Smooth muscle cell (in vitro differentiated cells): Measurements from ENCODE around the gene TLX3. TPM values are rescaled to one million over a fixed set of nuclear protein-coding genes. Genes with fewer than 3 reads are reported as not detected.
A peak's percentile ranks its signal among the peaks of the same experiment; 100 is the strongest.

Experiments
- DNase-seq: peaks from one replicate; lab custom pipeline; 2025; ENCODE audit not compliant: unreplicated experiment; lab: John Stamatoyannopoulos, UW
- H2AFZ ChIP-seq: fragments of 200-600 bp; sonication (generic); 2 replicates; pipeline ENCODE4 v1.6.0; 2016; ENCODE audit warnings: antibody characterized with exemption, low read depth, mild to moderate bottlenecking
- H3F3A ChIP-seq: fragments of 200-600 bp; sonication (generic); 2 replicates; pipeline ENCODE4 v1.6.0; 2017; ENCODE audit warnings: antibody characterized with exemption, low read depth
- H3K27ac ChIP-seq: fragments of 200-600 bp; sonication (generic); 2 replicates; pipeline ENCODE4 v1.5.1; 2016; ENCODE audit warnings: low read depth, mild to moderate bottlenecking
- H3K27me3 ChIP-seq: fragments of 200-600 bp; sonication (generic); 2 replicates; pipeline ENCODE4 v1.6.1; 2016; ENCODE audit warnings: low read depth, mild to moderate bottlenecking
- H3K36me3 ChIP-seq: fragments of 200-600 bp; sonication (generic); 2 replicates; pipeline ENCODE4 v1.5.1; 2016; ENCODE audit warnings: low read depth
- H3K4me1 ChIP-seq: fragments of 200-600 bp; sonication (generic); 2 replicates; pipeline ENCODE4 v1.5.1; 2016; ENCODE audit warnings: low read depth
- H3K4me2 ChIP-seq: fragments of 200-600 bp; sonication (generic); 2 replicates; pipeline ENCODE4 v1.6.0; 2016; ENCODE audit warnings: mild to moderate bottlenecking
- H3K4me3 ChIP-seq: fragments of 200-600 bp; sonication (generic); 2 replicates; pipeline ENCODE4 v1.5.1; 2016; ENCODE audit warnings: mild to moderate bottlenecking
- H3K79me2 ChIP-seq: fragments of 200-600 bp; sonication (generic); 2 replicates; pipeline ENCODE4 v1.6.0; 2016; ENCODE audit warnings: low read depth, mild to moderate bottlenecking
- H3K9ac ChIP-seq: fragments of 200-600 bp; sonication (generic); 2 replicates; pipeline ENCODE4 v1.6.0; 2016; ENCODE audit warnings: low read depth
- H3K9me3 ChIP-seq: fragments of 200-600 bp; sonication (generic); replicated peaks from 2 replicates; pipeline ENCODE4 v1.5.1; 2016; ENCODE audit warnings: low read depth
- H4K20me1 ChIP-seq: fragments of 200-600 bp; sonication (generic); 2 replicates; pipeline ENCODE4 v1.6.0; 2016; ENCODE audit warnings: low read depth
- CTCF ChIP-seq: fragments of 200-600 bp; sonication (generic); IDR thresholded peaks from 2 replicates; pipeline ENCODE4 v1.5.1; 2017; ENCODE audit warnings: borderline replicate concordance, mild to moderate bottlenecking, antibody characterized with exemption; ENCODE audit not compliant: insufficient read depth, poor library complexity, severe bottlenecking
- WGBS: methylation state at CpG from one replicate; pipeline ENCODE4 v1.1.7; 2016; ENCODE audit warnings: low lambda C conversion rate; 5-methylcytosine and 5-hydroxymethylcytosine counted together
- polyA plus RNA-seq: library from polyadenylated mRNA; unstranded; fragments of >200 nt; fragmentation: Nextera tagmentation; extraction: Ambion mirVana; gene quantifications from 2 replicates; pipeline ENCODE4 v1.2.1, GENCODE V29; 2016
- total RNA-seq: library from RNA; depleted of rRNA; stranded (reverse); fragments of >200 nt; gene quantifications from 2 replicates; pipeline ENCODE4 v1.2.3, GENCODE V29; 2014

TLX3 gene
- total and polyA plus RNA-seq, 2 experiments from 2014 or later, result 0.10 TPM; not detected in 1

GRCh38 chr5:171315386-171315891 is 6.4 kb downstream of the TLX3 start:
- Histone ChIP-seq H3K9me3 (no peaks in the 10 kb centered on the region), H3K9ac (no peak overlapping the region), H3K4me1 (peaks cover 29% of the 10 kb centered on the region), H3F3A (no peaks in the 10 kb centered on the region), H3K4me2 (peak overlapping the region; percentile 71), H3K4me3 (peak overlapping the region; percentile 21), H3K27me3 (peaks cover 100% of the 10 kb centered on the region), H4K20me1 (no peaks in the 10 kb centered on the region), H3K36me3 (no peaks in the 10 kb centered on the region), H3K27ac (no peak overlapping the region), H3K79me2 (no peaks in the 10 kb centered on the region), H2AFZ (no peak overlapping the region)
- no peak for TF ChIP-seq CTCF
- DNase-seq, result no peak
- 7% methylated on average over 36 of the region's 36 CpGs for WGBS

GRCh38 chr5:171315925-171316257 is 6.8 kb downstream of the TLX3 start:
- no peak overlapping the region for H2AFZ ChIP-seq
- H3K79me2 ChIP-seq, result no peaks in the 10 kb centered on the region
- 24% methylated on average over 20 of the region's 20 CpGs for WGBS
- no peaks in the 10 kb centered on the region for H3K36me3 ChIP-seq
- no peaks in the 10 kb centered on the region for H4K20me1 ChIP-seq
- peaks cover 100% of the 10 kb centered on the region for H3K27me3 ChIP-seq
- H3K27ac ChIP-seq, result no peak overlapping the region
- H3F3A ChIP-seq, result no peaks in the 10 kb centered on the region
- DNase-seq, result no peak
- H3K9me3 ChIP-seq, result no peaks in the 10 kb centered on the region
- H3K4me3 ChIP-seq, result no peak overlapping the region
- H3K9ac ChIP-seq, result no peak overlapping the region
- H3K4me2 ChIP-seq, result peak overlapping the region; percentile 71
- TF ChIP-seq CTCF, result no peak
- peaks cover 26% of the 10 kb centered on the region for H3K4me1 ChIP-seq

GRCh38 chr5:171316258-171317121 is 7.4 kb downstream of the TLX3 start:
- Histone ChIP-seq H3K9ac (no peak overlapping the region), H3K4me2 (peak overlapping the region; percentile 71), H3K4me3 (peak overlapping the region; percentile 1), H3K4me1 (peaks cover 20% of the 10 kb centered on the region), H3K27me3 (peaks cover 100% of the 10 kb centered on the region), H3K36me3 (no peaks in the 10 kb centered on the region), H3K9me3 (no peaks in the 10 kb centered on the region), H4K20me1 (no peaks in the 10 kb centered on the region), H3F3A (no peaks in the 10 kb centered on the region), H2AFZ (no peak overlapping the region), H3K27ac (no peak overlapping the region), H3K79me2 (no peaks in the 10 kb centered on the region)
- DNase-seq, result no peak
- no peak for TF ChIP-seq CTCF
- 15% methylated on average over 66 of the region's 66 CpGs for WGBS
